HepG2 (cell line): ENCODE measurements around the gene HSP90AB1. TPM values are rescaled to one million over a fixed set of nuclear protein-coding genes. Genes with fewer than 3 reads are reported as not detected.

ENCODE experiments used
- AGO1 ChIP-seq: fragments of 200-400 bp; formaldehyde crosslinking; IDR thresholded peaks from 2 replicates; pipeline ENCODE4 v1.6.1; 2017; ENCODE audit warnings: mild to moderate bottlenecking, low read depth, low read length, moderate library complexity; ENCODE audit not compliant: poor library complexity, severe bottlenecking
- DNMT1 ChIP-seq: sonication (generic); formaldehyde crosslinking; IDR thresholded peaks from 2 replicates; pipeline ENCODE4 v1.5.1; 2020; ENCODE audit warnings: mild to moderate bottlenecking, missing genetic modification reagents
- E2F1 ChIP-seq: sonication (generic); formaldehyde crosslinking; IDR thresholded peaks from 2 replicates; pipeline ENCODE4 v1.5.0; 2020; ENCODE audit warnings: missing genetic modification reagents
- ESRRA ChIP-seq: sonication (generic); formaldehyde crosslinking; IDR thresholded peaks from 2 replicates; pipeline ENCODE4 v1.5.1; 2020; ENCODE audit warnings: mild to moderate bottlenecking, low read depth, missing genetic modification reagents
- IKZF1 ChIP-seq: fragments of 450-650 bp; IDR thresholded peaks from 2 replicates; pipeline ENCODE4 v1.7.1; 2016
- TEF ChIP-seq: sonication (generic); formaldehyde crosslinking; IDR thresholded peaks from 2 replicates; pipeline ENCODE4 v1.5.0; 2020; ENCODE audit warnings: missing genetic modification reagents
- TFE3 ChIP-seq: IDR thresholded peaks from 2 replicates; pipeline ENCODE4 v1.6.1; 2016
- THAP7 ChIP-seq: sonication (generic); formaldehyde crosslinking; IDR thresholded peaks from 2 replicates; pipeline ENCODE4 v1.8.1; 2023; ENCODE audit warnings: mild to moderate bottlenecking, missing genetic modification reagents
- THRA ChIP-seq: sonication (generic); formaldehyde crosslinking; IDR thresholded peaks from 2 replicates; pipeline ENCODE4 v1.4.0; 2020; ENCODE audit warnings: missing genetic modification reagents, borderline replicate concordance
- ZFAT ChIP-seq: sonication (generic); formaldehyde crosslinking; conservative IDR thresholded peaks from 2 replicates; pipeline ENCODE4 v1.8.1; 2023; ENCODE audit warnings: missing genetic modification reagents, inconsistent platforms
- ZFP36 ChIP-seq: fragments of 150-350 bp; IDR thresholded peaks from 2 replicates; pipeline ENCODE4 v1.6.1; 2018; ENCODE audit warnings: borderline replicate concordance, low read length, low read depth; ENCODE audit not compliant: partially characterized antibody
- ZNF276 ChIP-seq: sonication (generic); formaldehyde crosslinking; IDR thresholded peaks from 2 replicates; pipeline ENCODE4 v1.4.0; 2020; ENCODE audit warnings: mild to moderate bottlenecking, low read depth, missing genetic modification reagents
- ZNF329 ChIP-seq: sonication (generic); formaldehyde crosslinking; IDR thresholded peaks from 2 replicates; pipeline ENCODE4 v1.9.0; 2021; ENCODE audit warnings: low read depth, mild to moderate bottlenecking, missing genetic modification reagents
- ZNF510 ChIP-seq: sonication (generic); formaldehyde crosslinking; IDR thresholded peaks from 2 replicates; pipeline ENCODE4 v1.4.0; 2020; ENCODE audit warnings: low read depth, mild to moderate bottlenecking, missing genetic modification reagents
- ZNF687 ChIP-seq: sonication (generic); formaldehyde crosslinking; IDR thresholded peaks from 2 replicates; pipeline ENCODE4 v1.5.1; 2020; ENCODE audit warnings: mild to moderate bottlenecking, missing genetic modification reagents, moderate library complexity
- ZNF746 ChIP-seq: sonication (generic); formaldehyde crosslinking; IDR thresholded peaks from 2 replicates; pipeline ENCODE4 v1.8.0; 2022; ENCODE audit warnings: mild to moderate bottlenecking, missing genetic modification reagents
- polyA plus RNA-seq, 8 experiments: library from polyadenylated mRNA; depleted of rRNA in 3 of 8; stranded (reverse) in 7 of 8; unstranded in 1 of 8; fragments of >200 nt; fragmentation: Illumina TruSeq in 4 of 8; extraction: Trizol in 4 of 8; gene quantifications; 2 replicates each; pipeline versions ENCODE4 v1.2.1 to v1.2.3, GENCODE V29; 2011 to 2016; ENCODE audit warnings: low read depth in 4 of 8, missing spikeins in 1 of 8, mixed read lengths in 1 of 8; ENCODE audit not compliant: insufficient read depth in 1 of 8
- total RNA-seq, 5 experiments: library from RNA; depleted of rRNA; stranded (reverse); fragments of >200 nt; fragmentation: Illumina TruSeq; extraction: Trizol; gene quantifications; 2 replicates each; pipeline ENCODE4 v1.2.3, GENCODE V29; 2016; ENCODE audit warnings: low read depth in 1 of 5

HSP90AB1 gene
- total and polyA plus RNA-seq, 2 of the 13 experiments (the other 11 are each of a cell fraction or from before 2014, with no cell fraction given), result 1,325 to 1,472 TPM

GRCh38 chr6:44245912-44246662, 814 bp upstream of the HSP90AB1 start (continued):
- TF ChIP-seq ZNF276 (CRISPR knock-in tag) (0 out of 2 replicates have a peak, but pooled peaks have one; percentile 48), AGO1 (no peak), TFE3 (CRISPR knock-in tag) (peak; percentile 38; the same call in 1 of the 2 replicates), ZNF510 (CRISPR knock-in tag) (0 out of 2 replicates have a peak, but pooled peaks have one; percentile 20), ESRRA (CRISPR knock-in tag) (no peak; the same call in 1 of the 2 replicates), ZNF329 (CRISPR knock-in tag) (peak; percentile 83), ZFP36 (no peak), IKZF1 (no peak), THAP7 (CRISPR knock-in tag) (peak; percentile 69; the same call in 1 of the 2 replicates), THRA (CRISPR knock-in tag) (peak; percentile 70), TEF (0 out of 2 replicates have a peak, but pooled peaks have one; percentile 67), ZFAT (CRISPR knock-in tag) (no peak), ZNF687 (CRISPR knock-in tag) (peak; percentile 94), DNMT1 (CRISPR knock-in tag) (no peak), E2F1 (CRISPR knock-in tag) (peak; percentile 56; the same call in 1 of the 2 replicates), ZNF746 (CRISPR knock-in tag) (peak; percentile 78)
